K562 (cell line): ENCODE data around the gene PLA2R1. TPM values are rescaled to one million over a fixed set of nuclear protein-coding genes. Genes with fewer than 3 reads are reported as not detected.

Source experiments
- BMI1 ChIP-seq: fragments of 150-350 bp; IDR thresholded peaks from 2 replicates; pipeline ENCODE4 v1.6.1; 2014; ENCODE audit warnings: low read length
- CBX1 ChIP-seq: sonication (generic); IDR thresholded peaks from 2 replicates; pipeline ENCODE4 v1.6.1; 2016; ENCODE audit warnings: antibody characterized with exemption, low read depth, mild to moderate bottlenecking
- CBX5 ChIP-seq: IDR thresholded peaks from 2 replicates; pipeline ENCODE4 v1.6.1; 2014; ENCODE audit warnings: low read depth, borderline replicate concordance
- CTBP1 ChIP-seq: fragments of 450-650 bp; IDR thresholded peaks from 2 replicates; pipeline ENCODE4 v1.6.1; 2016; ENCODE audit warnings: borderline replicate concordance
- E2F3 ChIP-seq: fragments of 250-450 bp; sonication (Bioruptor Pico); IDR thresholded peaks from 2 replicates; pipeline ENCODE4 v1.4.0; 2020; ENCODE audit warnings: mild to moderate bottlenecking
- ETV5 ChIP-seq: sonication (generic); formaldehyde crosslinking; IDR thresholded peaks from 2 replicates; pipeline ENCODE4 v1.4.0; 2020; ENCODE audit warnings: low read depth, mild to moderate bottlenecking, missing genetic modification reagents
- GATAD2B ChIP-seq: fragments of 450-650 bp; IDR thresholded peaks from 2 replicates; pipeline ENCODE4 v1.6.1; 2017; ENCODE audit warnings: mild to moderate bottlenecking, borderline replicate concordance
- ILK ChIP-seq: fragments of 450-650 bp; IDR thresholded peaks from 2 replicates; pipeline ENCODE4 v1.6.1; 2016; ENCODE audit warnings: missing genetic modification characterization, low read depth, mild to moderate bottlenecking, missing compliant biosample characterization, moderate library complexity, borderline replicate concordance
- MEIS2 ChIP-seq: fragments of 450-650 bp; IDR thresholded peaks from 2 replicates; pipeline ENCODE4 v1.6.1; 2014; ENCODE audit warnings: mild to moderate bottlenecking; ENCODE audit not compliant: partially characterized antibody
- POU5F1 ChIP-seq: fragments of 150-350 bp; IDR thresholded peaks from 2 replicates; pipeline ENCODE4 v1.6.1; 2014; ENCODE audit warnings: borderline replicate concordance, low read length, low read depth, mild to moderate bottlenecking; ENCODE audit not compliant: partially characterized antibody
- TAF15 ChIP-seq: fragments of 200-400 bp; formaldehyde crosslinking; IDR thresholded peaks from 2 replicates; pipeline ENCODE4 v1.6.1; 2017; ENCODE audit warnings: mild to moderate bottlenecking, low read depth, low read length, moderate library complexity
- TAF9B ChIP-seq: fragments of 450-650 bp; IDR thresholded peaks from 2 replicates; pipeline ENCODE4 v1.6.1; 2018; ENCODE audit warnings: mild to moderate bottlenecking; ENCODE audit not compliant: partially characterized antibody
- TAL1 ChIP-seq: fragments of 450-650 bp; IDR thresholded peaks from 2 replicates; pipeline ENCODE4 v1.6.1; 2016; ENCODE audit warnings: mild to moderate bottlenecking
- TFAM ChIP-seq: fragments of 250-450 bp; sonication (Bioruptor Pico); conservative IDR thresholded peaks from 2 replicates; pipeline ENCODE4 v1.5.0; 2021; ENCODE audit warnings: mild to moderate bottlenecking, moderate library complexity
- TRIM28 ChIP-seq: fragments of 450-650 bp; IDR thresholded peaks from 2 replicates; pipeline ENCODE4 v1.6.1; 2017
- ZFP36 ChIP-seq: fragments of 150-350 bp; IDR thresholded peaks from 2 replicates; pipeline ENCODE4 v1.6.1; 2018; ENCODE audit warnings: low read length, low read depth; ENCODE audit not compliant: partially characterized antibody
- ZNF121 ChIP-seq: sonication (generic); formaldehyde crosslinking; conservative IDR thresholded peaks from 2 replicates; pipeline ENCODE4 v1.8.0; 2022; ENCODE audit warnings: missing genetic modification reagents
- ZNF212 ChIP-seq: fragments of 450-650 bp; formaldehyde crosslinking; IDR thresholded peaks from 2 replicates; pipeline ENCODE4 v1.4.0; 2020; ENCODE audit warnings: mild to moderate bottlenecking
- ZNF586 ChIP-seq: fragments of 450-650 bp; formaldehyde crosslinking; conservative IDR thresholded peaks from 2 replicates; pipeline ENCODE4 v1.4.0; 2020; ENCODE audit warnings: mild to moderate bottlenecking, moderate library complexity
- polyA plus RNA-seq, 8 experiments: library from polyadenylated mRNA; depleted of rRNA in 4 of 8; stranded (reverse) in 5 of 8; unstranded in 3 of 8; fragments of >200 nt; fragmentation: Nextera tagmentation in 2 of 8; fragmentation: Illumina TruSeq in 1 of 8; extraction: Ambion mirVana in 2 of 8; extraction: Trizol in 1 of 8; gene quantifications; 2 replicates each; pipeline versions ENCODE4 v1.2.1 to v1.2.3, GENCODE V29; 2011 to 2014; ENCODE audit warnings: inconsistent platforms in 1 of 8, missing spikeins in 1 of 8
- total RNA-seq, 7 experiments: library from RNA; depleted of rRNA in 6 of 7; stranded (reverse); fragments of >200 nt in 6 of 7; fragmentation: Illumina TruSeq in 2 of 7; extraction: Trizol in 2 of 7; gene quantifications; 2 replicates each; pipeline versions ENCODE4 v1.2.1 to v1.2.3, GENCODE V29; 2011 to 2021; ENCODE audit warnings: low replicate concordance in 1 of 7
- TF ChIP-seq, protein P1 (sequence below), 3 experiments: fragments of 200-800 bp in 1 of 3; fragments of 250-450 bp in 1 of 3; fragments of 450-650 bp in 1 of 3; sonication (Bioruptor Pico) in 1 of 3; sonication (Bioruptor generic) in 1 of 3; formaldehyde crosslinking in 1 of 3; IDR thresholded peaks; 2 replicates each; pipeline versions ENCODE4 v1.6.1 to v1.8.0; 2016 to 2022; ENCODE audit warnings: mild to moderate bottlenecking in 2 of 3, missing genetic modification characterization in 2 of 3, missing compliant biosample characterization in 1 of 3, moderate library complexity in 1 of 3
- TF ChIP-seq, protein P2 (sequence below), 2 experiments: fragments of 450-650 bp in 1 of 2; sonication (generic) in 1 of 2; formaldehyde crosslinking in 1 of 2; IDR thresholded peaks in 1 of 2; conservative IDR thresholded peaks in 1 of 2; 2 replicates each; pipeline versions ENCODE4 v1.6.1 to v1.8.1; 2016 to 2023; ENCODE audit warnings: mild to moderate bottlenecking in 2 of 2, moderate library complexity in 2 of 2, inconsistent platforms in 1 of 2, missing genetic modification reagents in 1 of 2
- TF ChIP-seq, protein P3 (sequence below): fragments of 250-450 bp; sonication (Bioruptor Pico); IDR thresholded peaks from 2 replicates; pipeline ENCODE4 v1.5.0; 2021; ENCODE audit warnings: mild to moderate bottlenecking, borderline replicate concordance

The PLA2R1 gene
- total and polyA plus RNA-seq, 9 of the 15 experiments (the other 6 are each of a cell fraction or from before 2014, with no cell fraction given): not detected

DNA sequence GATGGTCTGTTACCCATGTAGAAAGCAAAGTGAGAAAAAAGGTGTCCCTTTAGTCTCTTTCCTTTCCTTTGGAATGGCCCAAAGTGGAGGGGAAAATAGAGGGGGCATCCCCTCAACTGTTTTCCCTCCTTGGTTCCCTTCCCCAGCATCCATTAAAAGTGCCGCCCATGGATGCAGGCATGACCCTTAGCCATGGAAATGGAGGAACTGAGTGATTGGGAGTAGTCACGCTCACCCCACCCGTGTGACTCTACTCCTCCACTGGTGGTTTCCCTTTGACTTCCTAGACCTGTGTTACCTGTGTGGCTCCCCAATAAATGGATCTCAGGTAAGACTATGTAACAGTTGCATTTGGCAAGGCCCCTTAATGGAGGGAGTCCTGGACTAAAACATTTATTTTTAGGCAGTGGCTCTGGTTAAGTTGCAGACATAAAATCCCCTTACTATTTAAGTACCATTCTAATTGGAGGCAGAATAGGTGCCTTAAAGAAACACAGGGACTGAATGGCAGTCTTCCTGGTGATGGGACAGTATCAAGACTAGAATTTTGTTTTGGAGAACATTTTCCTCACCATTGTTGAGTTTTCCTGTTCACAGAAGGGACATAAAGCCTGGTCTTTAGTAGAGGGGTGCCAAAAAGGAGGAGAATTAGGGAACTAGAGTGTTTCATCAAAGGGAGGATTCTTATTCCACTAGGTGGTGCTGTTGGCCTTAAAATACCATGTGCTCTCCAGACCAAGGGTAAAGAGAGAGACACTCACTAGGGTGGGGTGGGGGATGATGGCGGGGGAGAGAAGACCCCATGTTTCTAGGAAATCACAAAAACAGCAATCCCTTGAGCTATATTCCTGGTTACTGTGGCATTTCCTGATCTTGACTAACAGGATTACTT is 25.7 kb upstream of the PLA2R1 start (continued):
- TF ChIP-seq, protein P1, sequence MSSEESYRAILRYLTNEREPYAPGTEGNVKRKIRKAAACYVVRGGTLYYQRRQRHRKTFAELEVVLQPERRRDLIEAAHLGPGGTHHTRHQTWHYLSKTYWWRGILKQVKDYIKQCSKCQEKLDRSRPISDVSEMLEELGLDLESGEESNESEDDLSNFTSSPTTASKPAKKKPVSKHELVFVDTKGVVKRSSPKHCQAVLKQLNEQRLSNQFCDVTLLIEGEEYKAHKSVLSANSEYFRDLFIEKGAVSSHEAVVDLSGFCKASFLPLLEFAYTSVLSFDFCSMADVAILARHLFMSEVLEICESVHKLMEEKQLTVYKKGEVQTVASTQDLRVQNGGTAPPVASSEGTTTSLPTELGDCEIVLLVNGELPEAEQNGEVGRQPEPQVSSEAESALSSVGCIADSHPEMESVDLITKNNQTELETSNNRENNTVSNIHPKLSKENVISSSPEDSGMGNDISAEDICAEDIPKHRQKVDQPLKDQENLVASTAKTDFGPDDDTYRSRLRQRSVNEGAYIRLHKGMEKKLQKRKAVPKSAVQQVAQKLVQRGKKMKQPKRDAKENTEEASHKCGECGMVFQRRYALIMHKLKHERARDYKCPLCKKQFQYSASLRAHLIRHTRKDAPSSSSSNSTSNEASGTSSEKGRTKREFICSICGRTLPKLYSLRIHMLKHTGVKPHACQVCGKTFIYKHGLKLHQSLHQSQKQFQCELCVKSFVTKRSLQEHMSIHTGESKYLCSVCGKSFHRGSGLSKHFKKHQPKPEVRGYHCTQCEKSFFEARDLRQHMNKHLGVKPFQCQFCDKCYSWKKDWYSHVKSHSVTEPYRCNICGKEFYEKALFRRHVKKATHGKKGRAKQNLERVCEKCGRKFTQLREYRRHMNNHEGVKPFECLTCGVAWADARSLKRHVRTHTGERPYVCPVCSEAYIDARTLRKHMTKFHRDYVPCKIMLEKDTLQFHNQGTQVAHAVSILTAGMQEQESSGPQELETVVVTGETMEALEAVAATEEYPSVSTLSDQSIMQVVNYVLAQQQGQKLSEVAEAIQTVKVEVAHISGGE (CRISPR knock-in tag; IDR thresholded peaks at IDR 0.05): no peak
- TF ChIP-seq CTBP1 (no peak), ZFP36 (peak; percentile 51), GATAD2B (no peak), TAF9B (no peak), BMI1 (no peak), CBX1 (peak; percentile 97; the same call in 1 of the 2 replicates), TFAM (CRISPR knock-in tag) (no peak), TAL1 (no peak), ZNF212 (CRISPR knock-in tag) (no peak), ZNF586 (no peak), POU5F1 (no peak), TAF15 (no peak), E2F3 (CRISPR knock-in tag) (no peak), MEIS2 (no peak), ETV5 (CRISPR knock-in tag) (no peak), ILK (tag) (no peak), TRIM28 (peak; percentile 94), CBX5 (peak; percentile 96), ZNF121 (CRISPR knock-in tag) (no peak)
- TF ChIP-seq, protein P2, sequence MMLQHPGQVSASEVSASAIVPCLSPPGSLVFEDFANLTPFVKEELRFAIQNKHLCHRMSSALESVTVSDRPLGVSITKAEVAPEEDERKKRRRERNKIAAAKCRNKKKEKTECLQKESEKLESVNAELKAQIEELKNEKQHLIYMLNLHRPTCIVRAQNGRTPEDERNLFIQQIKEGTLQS (IDR thresholded peaks at IDR 0.05): no peak
- TF ChIP-seq, protein P2 (CRISPR knock-in tag; conservative IDR thresholded peaks at IDR 0.05): no peak
- TF ChIP-seq, protein P3, sequence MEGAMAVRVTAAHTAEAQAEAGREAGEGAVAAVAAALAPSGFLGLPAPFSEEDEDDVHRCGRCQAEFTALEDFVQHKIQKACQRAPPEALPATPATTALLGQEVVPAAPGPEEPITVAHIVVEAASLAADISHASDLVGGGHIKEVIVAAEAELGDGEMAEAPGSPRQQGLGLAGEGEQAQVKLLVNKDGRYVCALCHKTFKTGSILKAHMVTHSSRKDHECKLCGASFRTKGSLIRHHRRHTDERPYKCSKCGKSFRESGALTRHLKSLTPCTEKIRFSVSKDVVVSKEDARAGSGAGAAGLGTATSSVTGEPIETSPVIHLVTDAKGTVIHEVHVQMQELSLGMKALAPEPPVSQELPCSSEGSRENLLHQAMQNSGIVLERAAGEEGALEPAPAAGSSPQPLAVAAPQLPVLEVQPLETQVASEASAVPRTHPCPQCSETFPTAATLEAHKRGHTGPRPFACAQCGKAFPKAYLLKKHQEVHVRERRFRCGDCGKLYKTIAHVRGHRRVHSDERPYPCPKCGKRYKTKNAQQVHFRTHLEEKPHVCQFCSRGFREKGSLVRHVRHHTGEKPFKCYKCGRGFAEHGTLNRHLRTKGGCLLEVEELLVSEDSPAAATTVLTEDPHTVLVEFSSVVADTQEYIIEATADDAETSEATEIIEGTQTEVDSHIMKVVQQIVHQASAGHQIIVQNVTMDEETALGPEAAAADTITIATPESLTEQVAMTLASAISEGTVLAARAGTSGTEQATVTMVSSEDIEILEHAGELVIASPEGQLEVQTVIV: no peak
